Measurements from ENCODE around the gene RPS19BP1. TPM values are rescaled to one million over a fixed set of nuclear protein-coding genes. Genes with fewer than 3 reads are reported as not detected.

The RPS19BP1 gene
- total and polyA plus RNA-seq, 8 donors, result 25.9 to 117 (median 36.7) TPM

DNA sequence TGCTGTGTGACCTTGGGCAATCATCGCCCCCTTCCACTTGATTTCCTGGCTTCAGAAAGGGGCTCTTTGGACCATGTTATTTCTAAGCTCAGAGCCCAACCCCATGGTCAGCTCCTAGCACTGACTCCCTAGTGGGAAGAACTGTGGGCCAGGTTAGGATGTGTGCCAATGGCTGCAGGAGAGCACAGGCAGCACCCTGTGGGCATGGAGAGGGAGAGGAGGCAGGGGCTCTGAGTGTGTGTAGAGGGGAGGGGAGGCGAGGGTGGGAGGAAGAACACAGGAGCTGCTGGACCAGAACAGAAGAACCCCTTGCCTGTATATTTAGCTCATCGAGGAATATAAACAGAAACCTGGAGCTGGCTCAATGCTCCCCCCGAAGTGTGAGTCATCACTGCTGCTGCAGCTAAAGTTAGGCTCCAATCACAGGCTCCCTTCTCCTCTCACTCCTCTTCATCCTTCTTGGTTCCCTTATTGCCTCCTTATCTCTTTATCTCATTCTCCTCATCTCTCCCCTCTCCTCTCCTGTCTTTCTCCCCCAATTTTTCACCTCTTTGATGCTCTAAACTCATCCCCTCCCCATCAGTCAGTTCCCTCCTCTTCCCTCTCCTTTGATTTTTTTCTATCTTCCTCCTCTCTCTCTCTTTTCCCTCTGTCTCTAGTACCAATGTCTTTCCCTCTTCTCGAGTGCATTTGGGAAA lies 14.5 kb upstream of the RPS19BP1 start:
- intact Hi-C loops (cut with DNase I), result no loop called here

DNA sequence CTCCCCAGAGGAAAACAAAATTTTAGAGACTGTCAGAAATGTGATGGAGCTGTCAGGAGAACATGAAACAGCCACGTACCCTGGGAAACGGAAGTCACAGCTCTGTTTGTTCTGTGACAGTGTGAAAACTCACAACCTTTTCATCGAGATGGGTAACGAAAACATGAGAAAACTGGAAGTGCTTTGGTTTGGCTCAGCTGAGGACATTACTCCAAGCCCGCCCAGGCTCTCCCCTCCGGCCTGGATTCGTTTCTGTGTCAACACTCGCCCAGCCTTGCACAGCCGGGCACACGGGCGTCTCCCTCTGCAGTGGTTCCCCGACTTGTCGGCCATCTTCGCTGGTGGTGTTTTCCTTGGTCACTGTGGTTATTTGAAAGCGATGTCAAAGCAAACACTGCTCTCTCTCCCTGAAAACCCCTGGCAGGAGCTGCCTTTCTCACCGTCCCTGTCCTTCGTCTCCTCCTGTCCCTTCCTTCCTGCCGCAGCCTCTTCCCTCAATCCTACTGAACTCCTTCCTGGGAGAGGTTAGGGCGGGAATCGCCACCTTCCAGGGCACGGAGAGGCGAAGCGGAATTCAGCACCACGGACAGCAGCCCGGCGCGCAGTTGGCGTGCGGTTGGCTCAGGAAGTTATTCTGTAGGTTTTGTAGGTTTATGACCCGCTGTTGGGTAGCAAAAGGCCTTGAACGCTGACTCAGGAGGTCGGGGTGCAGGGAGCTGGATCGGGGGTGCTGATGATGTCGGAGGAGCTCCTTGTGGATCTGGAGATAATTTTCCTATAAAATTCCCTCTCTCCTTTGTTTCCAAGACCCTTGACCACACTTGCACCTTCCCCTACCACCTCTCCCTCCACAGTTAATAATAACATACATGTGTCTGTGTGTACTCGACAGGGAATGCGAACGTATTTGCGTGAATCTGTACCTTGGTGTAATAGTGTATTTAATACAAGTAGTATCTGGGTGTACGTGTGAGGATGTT lies 13.1 kb upstream of the RPS19BP1 start:
- DNase-seq (peak in 4 of 6 donors; percentile 33 to 88 (median 66)), FAIRE-seq (no peak), ATAC-seq (peak; percentile 73 to 96 (median 83))
- intact Hi-C loops (cut with DNase I), result no loop called here
- H3K9me3 ChIP-seq, result no peaks in the 10 kb centered on the region
- no peaks in the 10 kb centered on the region for H3K36me3 ChIP-seq
- H3K27me3 ChIP-seq, result peaks cover 0 to 7% (median 0%) of the 10 kb centered on the region in 4 donors
- H3K4me1 ChIP-seq, result no peaks in the 10 kb centered on the region
- 24% methylated on average over 39 of the region's 39 CpGs for WGBS, 2 donors
- no peak overlapping the region for H3K4me3 ChIP-seq
- TF ChIP-seq, protein P1, sequence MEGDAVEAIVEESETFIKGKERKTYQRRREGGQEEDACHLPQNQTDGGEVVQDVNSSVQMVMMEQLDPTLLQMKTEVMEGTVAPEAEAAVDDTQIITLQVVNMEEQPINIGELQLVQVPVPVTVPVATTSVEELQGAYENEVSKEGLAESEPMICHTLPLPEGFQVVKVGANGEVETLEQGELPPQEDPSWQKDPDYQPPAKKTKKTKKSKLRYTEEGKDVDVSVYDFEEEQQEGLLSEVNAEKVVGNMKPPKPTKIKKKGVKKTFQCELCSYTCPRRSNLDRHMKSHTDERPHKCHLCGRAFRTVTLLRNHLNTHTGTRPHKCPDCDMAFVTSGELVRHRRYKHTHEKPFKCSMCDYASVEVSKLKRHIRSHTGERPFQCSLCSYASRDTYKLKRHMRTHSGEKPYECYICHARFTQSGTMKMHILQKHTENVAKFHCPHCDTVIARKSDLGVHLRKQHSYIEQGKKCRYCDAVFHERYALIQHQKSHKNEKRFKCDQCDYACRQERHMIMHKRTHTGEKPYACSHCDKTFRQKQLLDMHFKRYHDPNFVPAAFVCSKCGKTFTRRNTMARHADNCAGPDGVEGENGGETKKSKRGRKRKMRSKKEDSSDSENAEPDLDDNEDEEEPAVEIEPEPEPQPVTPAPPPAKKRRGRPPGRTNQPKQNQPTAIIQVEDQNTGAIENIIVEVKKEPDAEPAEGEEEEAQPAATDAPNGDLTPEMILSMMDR (IDR thresholded peaks at IDR 0.05), result no peak
- no peak overlapping the region for H3K27ac ChIP-seq

More for the DNA sequence above, 14.5 kb upstream of the RPS19BP1 start:
- DNase-seq (no peak), ATAC-seq (peak in 2 of 4 donors; percentile 22 to 64), FAIRE-seq (no peak)
- H3K4me1 ChIP-seq, result no peaks in the 10 kb centered on the region
- TF ChIP-seq, protein P1 (IDR thresholded peaks at IDR 0.05), result no peak
- WGBS, 2 donors, result 31 to 47% methylated on average over 5 of the region's 5 CpGs
- peaks cover 0 to 7% (median 0%) of the 10 kb centered on the region in 4 donors for H3K27me3 ChIP-seq
- H3K9me3 ChIP-seq, result no peaks in the 10 kb centered on the region
- no peak overlapping the region for H3K4me3 ChIP-seq
- no peaks in the 10 kb centered on the region for H3K36me3 ChIP-seq
- no peak overlapping the region for H3K27ac ChIP-seq

- no peaks in the 10 kb centered on the region for H3K4me1 ChIP-seq
- intact Hi-C loops (cut with DNase I), result no loop called here
- no peak for DNase-seq
- 22 to 23% methylated on average over 11 of the region's 11 CpGs for WGBS, 2 donors
- no peak overlapping the region for H3K4me3 ChIP-seq
- H3K9me3 ChIP-seq, result no peaks in the 10 kb centered on the region
- TF ChIP-seq, protein P1 (IDR thresholded peaks at IDR 0.05), result no peak
- no peak overlapping the region for H3K27ac ChIP-seq
- ATAC-seq, result no peak
- no peak for FAIRE-seq
- no peaks in the 10 kb centered on the region for H3K36me3 ChIP-seq
- peaks cover 0 to 4% (median 0%) of the 10 kb centered on the region in 4 donors for H3K27me3 ChIP-seq
Measured at GRCh38 chr22:39543095-39543494, 10.5 kb upstream of the RPS19BP1 start.

DNA sequence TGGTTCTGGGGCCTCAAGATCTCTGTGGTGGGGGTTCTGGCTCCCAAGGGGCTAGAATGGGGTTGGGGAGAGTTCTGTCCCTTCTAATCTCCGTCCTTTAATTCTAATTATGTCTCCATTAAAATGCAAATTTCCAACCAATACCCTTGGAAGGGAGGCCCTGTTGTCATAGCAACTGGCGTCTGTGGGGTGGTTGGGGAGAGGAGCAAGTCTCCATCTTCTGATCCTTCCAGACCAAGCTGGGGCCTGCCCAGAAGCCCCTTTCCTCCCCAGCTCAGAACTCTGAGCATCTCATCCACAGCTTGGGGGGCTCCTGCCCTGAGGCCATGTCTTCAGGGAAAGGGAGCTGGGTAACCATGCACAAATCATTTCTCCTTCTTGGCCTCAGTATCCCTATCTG lies 5.4 kb upstream of the RPS19BP1 start:
- intact Hi-C loops (cut with DNase I), result loop anchor here in 2 of 3 donors (5.0 kb wide), 2 partner anchors 484 to 489 kb away; no protein-coding TSS in a partner anchor
- FAIRE-seq, result no peak

More for the DNA sequence above, 5.4 kb upstream of the RPS19BP1 start:
- H3K9me3 ChIP-seq, result no peaks in the 10 kb centered on the region
- H3K27ac ChIP-seq, result no peak overlapping the region
- DNase-seq (no peak), ATAC-seq (no peak)
- H3K4me1 ChIP-seq, result peaks cover 0 to 3% (median 0%) of the 10 kb centered on the region in 3 donors
- no peaks in the 10 kb centered on the region for H3K27me3 ChIP-seq
- no peaks in the 10 kb centered on the region for H3K36me3 ChIP-seq
- 56 to 57% methylated on average over 2 of the region's 2 CpGs for WGBS, 2 donors
- TF ChIP-seq, protein P1 (IDR thresholded peaks at IDR 0.05), result no peak
- no peak overlapping the region for H3K4me3 ChIP-seq
